SK-N-MC (cell line): ENCODE measurements around the gene KIF11.

Experiments used
- FOXP2 ChIP-seq: optimal IDR thresholded peaks from 2 replicates; pipeline ENCODE3; 2011; ENCODE audit warnings: mild to moderate bottlenecking, moderate library complexity; ENCODE audit not compliant: insufficient read depth; ENCODE audit errors: extremely low read length, control extremely low read depth
- POLR2AphosphoS5 ChIP-seq: IDR thresholded peaks from 2 replicates; pipeline ENCODE4 v1.6.1; 2012; ENCODE audit warnings: mild to moderate bottlenecking, low read depth, low read length, borderline replicate concordance

DNA sequence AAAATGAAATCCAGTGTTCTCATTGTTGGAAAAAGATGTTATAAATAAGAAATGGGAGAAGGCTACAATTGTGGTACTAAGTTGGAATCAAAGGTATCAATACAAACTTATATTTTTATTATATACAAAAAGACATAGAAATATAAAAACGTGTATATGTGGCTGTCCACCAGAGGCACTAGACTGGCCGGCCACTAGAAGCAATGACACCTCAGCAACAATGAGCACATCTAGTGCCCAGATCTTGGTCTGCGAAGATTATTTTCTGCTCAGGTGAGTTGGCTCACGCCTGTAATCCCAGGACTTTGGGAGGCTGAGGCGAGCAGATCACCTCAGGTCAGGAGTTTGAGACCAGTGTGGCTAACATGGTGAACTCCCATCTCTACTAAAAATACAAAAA, 40.6 kb upstream of the KIF11 start:
- TF ChIP-seq FOXP2 (no peak), POLR2AphosphoS5 (no peak)
